HG03066 (cell line): ENCODE results near the gene CD79A.

Source experiments
- ATAC-seq: cut with Tn5 transposase; IDR thresholded peaks from one replicate; pipeline ENCODE4 v1.9.1; 2021; ENCODE audit warnings: low read depth; ENCODE audit not compliant: unreplicated experiment

Gene CD79A

GRCh38 chr19:41929536-41930071, 52.5 kb downstream of the CD79A start:
- ATAC-seq, result no peak

- no peak for ATAC-seq
Observed at GRCh38 chr19:41930322-41930722, 53.2 kb downstream of the CD79A start.
